ENCODE results near the gene DLEC1.

DNA sequence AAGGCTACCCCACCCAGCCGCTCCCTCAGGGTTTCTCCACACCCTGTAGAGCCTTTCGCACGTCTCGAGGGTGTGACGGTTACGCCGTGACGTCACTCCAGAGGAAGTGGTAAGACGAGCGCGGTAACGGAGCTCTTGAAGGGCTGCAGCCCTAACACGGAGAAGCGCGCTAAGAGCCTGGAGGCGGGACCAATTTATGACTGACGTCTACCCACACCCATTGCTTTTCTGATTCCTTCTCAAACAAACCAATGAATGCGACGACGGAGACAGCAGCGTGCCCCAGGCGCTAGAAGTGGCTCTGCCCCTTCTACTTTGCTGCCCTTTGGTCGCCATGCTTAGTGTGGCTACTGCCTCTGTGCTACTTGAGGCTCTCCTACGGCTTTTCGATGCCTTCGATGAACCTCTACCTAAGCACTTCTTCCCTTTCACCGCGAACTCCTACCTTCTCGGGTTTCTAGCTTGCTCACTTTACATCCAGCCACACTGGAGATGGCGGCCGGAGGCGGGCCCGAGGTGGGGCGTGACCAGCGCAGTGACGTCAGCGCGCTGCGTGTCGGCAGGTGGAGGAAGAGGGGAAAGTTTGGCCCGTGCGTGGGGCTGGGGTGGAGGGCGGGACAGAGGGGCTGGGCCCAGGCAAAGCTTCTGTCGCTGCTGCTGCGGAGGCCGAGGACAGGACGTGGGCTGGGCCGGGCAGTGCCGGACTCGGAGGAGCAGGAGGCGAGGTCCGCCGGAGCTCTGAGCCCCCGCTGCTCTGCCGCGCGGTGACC is 126.1 kb downstream of the DLEC1 start, which contains the start of gene OXSR1:
- TF ChIP-seq, protein P1, sequence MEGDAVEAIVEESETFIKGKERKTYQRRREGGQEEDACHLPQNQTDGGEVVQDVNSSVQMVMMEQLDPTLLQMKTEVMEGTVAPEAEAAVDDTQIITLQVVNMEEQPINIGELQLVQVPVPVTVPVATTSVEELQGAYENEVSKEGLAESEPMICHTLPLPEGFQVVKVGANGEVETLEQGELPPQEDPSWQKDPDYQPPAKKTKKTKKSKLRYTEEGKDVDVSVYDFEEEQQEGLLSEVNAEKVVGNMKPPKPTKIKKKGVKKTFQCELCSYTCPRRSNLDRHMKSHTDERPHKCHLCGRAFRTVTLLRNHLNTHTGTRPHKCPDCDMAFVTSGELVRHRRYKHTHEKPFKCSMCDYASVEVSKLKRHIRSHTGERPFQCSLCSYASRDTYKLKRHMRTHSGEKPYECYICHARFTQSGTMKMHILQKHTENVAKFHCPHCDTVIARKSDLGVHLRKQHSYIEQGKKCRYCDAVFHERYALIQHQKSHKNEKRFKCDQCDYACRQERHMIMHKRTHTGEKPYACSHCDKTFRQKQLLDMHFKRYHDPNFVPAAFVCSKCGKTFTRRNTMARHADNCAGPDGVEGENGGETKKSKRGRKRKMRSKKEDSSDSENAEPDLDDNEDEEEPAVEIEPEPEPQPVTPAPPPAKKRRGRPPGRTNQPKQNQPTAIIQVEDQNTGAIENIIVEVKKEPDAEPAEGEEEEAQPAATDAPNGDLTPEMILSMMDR (IDR thresholded peaks at IDR 0.05) = no peak
- peak; percentile 97 for TF ChIP-seq POLR2A (IDR thresholded peaks at IDR 0.05)
- TF ChIP-seq POLR2AphosphoS5 (IDR thresholded peaks at IDR 0.05) = peak; percentile 90 to 97 (median 95)
- peak; percentile 80 for TF ChIP-seq EP300 (IDR thresholded peaks at IDR 0.05; ENCODE audit: low read depth)
